Mesodermal cell (in vitro differentiated cells): ENCODE measurements around the gene NAALADL2.

ENCODE experiments used
- H3K27ac ChIP-seq: 2 replicates; pipeline ENCODE4 v1.7.0; 2013; ENCODE audit warnings: mild to moderate bottlenecking, low read depth, low read length, moderate library complexity; ENCODE audit not compliant: severe bottlenecking
- H3K36me3 ChIP-seq: 2 replicates; pipeline ENCODE4 v1.7.1; 2013; ENCODE audit warnings: mild to moderate bottlenecking, low read length, moderate library complexity; ENCODE audit not compliant: control insufficient read depth, insufficient read depth
- H3K4me1 ChIP-seq: one replicate; pipeline ENCODE4 v1.7.1; 2013; ENCODE audit warnings: mild to moderate bottlenecking, low read length; ENCODE audit not compliant: insufficient read depth, control insufficient read depth, poor library complexity, severe bottlenecking
- H3K4me3 ChIP-seq: 2 replicates; pipeline ENCODE4 v1.7.0; 2013; ENCODE audit warnings: low read length, control low read depth, mild to moderate bottlenecking; ENCODE audit not compliant: insufficient read depth, poor library complexity, severe bottlenecking; ENCODE audit errors: extremely low read depth
- H3K9me3 ChIP-seq: 2 replicates; pipeline ENCODE4 v1.7.1; 2013; ENCODE audit warnings: mild to moderate bottlenecking, low read length, moderate library complexity; ENCODE audit not compliant: control insufficient read depth
- WGBS, 2 experiments: methylation state at CpG; one replicate each; pipeline ENCODE4 v1.1.5; 2013; ENCODE audit warnings: missing lambda C conversion rate in 2 of 2; ENCODE audit not compliant: insufficient coverage in 2 of 2; 5-methylcytosine and 5-hydroxymethylcytosine counted together

Gene NAALADL2

DNA sequence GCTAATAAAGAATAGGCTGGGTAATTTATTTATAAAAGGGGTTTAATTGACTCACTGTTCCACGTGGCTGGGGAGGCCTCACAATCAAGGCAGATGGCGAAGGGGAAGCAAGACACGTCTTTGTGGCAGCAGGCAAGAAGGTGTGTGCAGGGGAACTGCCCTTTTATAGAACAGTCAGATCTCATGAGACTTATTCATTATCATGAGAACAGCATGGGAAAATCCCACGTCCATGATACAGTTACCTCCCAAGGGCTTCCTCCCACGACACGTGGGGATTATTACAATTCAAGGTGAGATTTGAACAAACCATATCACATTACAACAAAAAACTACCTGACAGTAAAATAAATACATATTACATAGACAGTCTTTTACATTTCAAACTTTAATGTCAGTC is 414.9 kb downstream of the NAALADL2 start:
- WGBS, 2 experiments, result 73 to 89% methylated on average over 3 of the region's 6 CpGs
- Histone ChIP-seq H3K4me1 (no peaks in the 10 kb centered on the region), H3K36me3 (no peaks in the 10 kb centered on the region), H3K9me3 (no peaks in the 10 kb centered on the region), H3K4me3 (no peak overlapping the region), H3K27ac (no peak overlapping the region)

DNA sequence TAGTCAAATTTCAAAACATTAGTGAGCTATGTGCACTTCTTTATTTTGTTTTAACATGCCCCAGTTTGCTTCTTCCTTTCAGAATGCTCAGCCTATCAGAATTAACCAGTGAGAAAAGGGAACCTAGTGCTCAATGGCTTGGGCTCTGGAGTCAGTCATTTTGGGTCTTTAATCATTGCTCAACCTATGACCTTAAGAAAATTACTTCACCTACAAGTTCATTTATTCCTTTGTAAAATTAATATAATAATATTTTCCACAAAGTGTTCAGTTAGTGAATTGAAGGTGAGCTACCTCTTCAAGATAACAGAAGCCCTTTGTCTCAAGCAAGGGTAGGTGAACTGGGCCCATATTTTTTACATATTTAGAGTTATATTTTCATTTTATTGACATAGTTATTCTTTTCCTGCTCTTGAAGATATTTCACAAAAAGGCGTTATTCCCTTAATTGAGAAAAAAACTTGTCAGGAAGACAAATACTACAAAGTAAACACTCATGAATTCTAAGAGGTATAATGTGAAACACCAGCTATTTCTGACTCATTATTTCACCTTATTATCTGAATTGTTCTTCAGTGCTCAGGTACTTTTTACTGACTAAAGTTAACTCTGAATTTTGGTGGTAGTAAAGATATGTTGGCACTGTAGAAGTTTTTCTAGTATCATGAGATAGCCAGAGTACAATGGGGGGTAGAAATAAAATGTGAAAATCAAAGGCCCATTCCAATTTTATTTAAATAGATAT is 415.5 kb downstream of the NAALADL2 start:
- Histone ChIP-seq H3K4me3 (no peak overlapping the region), H3K27ac (no peak overlapping the region), H3K36me3 (no peaks in the 10 kb centered on the region), H3K4me1 (no peaks in the 10 kb centered on the region), H3K9me3 (no peaks in the 10 kb centered on the region)
- WGBS, 2 experiments, result no CpG with 5 or more reads among the region's 1 CpG

DNA sequence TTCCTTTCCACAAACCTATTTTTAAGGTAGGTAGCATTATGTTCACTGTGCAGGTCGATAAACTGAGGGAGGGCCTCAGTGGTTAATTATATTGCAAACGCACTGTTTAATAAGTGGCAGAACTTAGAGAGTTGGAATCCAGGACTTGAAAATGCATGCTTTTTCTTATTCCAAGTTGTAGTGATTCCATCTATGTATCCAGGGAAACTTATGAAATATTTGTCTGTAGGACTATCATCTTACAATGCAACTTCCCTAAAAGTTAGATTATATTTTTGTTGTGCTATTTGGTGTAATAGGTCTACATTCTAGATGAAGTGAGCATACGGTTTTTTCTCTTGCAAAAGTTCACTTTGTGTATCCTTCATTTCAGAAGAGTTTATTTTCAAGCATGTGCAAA is 419.5 kb downstream of the NAALADL2 start:
- Histone ChIP-seq H3K27ac (no peak overlapping the region), H3K4me3 (no peak overlapping the region), H3K9me3 (no peaks in the 10 kb centered on the region), H3K4me1 (no peaks in the 10 kb centered on the region), H3K36me3 (no peaks in the 10 kb centered on the region)
- WGBS, 2 experiments, result 42 to 100% methylated on average over 2 of the region's 3 CpGs

DNA sequence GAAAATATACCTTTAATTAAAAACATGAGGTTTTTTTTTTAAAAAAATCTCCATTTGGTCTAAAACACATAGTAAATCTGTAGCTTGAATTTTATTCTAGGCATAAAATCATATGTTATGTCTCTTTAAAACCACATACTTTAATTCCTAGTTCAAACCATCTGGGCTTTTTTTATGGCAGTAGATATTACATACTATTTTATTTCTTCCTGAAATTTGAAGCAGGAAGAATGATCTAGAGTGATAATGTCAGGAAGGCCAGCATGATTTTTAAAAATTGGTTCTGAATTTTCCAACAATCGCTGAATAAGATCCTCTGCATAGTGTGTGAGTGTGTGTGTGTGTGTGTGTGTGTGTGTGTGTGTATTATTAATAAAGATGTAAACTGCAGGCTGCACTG is 420.3 kb downstream of the NAALADL2 start:
- H3K36me3 ChIP-seq, result no peaks in the 10 kb centered on the region
- WGBS, 2 experiments, result 86% methylated on average over 1 of the region's 1 CpG; no CpG with 5 or more reads in 1 of the 2 experiments
- no peak overlapping the region for H3K4me3 ChIP-seq
- no peaks in the 10 kb centered on the region for H3K4me1 ChIP-seq
- H3K27ac ChIP-seq, result no peak overlapping the region
- no peaks in the 10 kb centered on the region for H3K9me3 ChIP-seq

DNA sequence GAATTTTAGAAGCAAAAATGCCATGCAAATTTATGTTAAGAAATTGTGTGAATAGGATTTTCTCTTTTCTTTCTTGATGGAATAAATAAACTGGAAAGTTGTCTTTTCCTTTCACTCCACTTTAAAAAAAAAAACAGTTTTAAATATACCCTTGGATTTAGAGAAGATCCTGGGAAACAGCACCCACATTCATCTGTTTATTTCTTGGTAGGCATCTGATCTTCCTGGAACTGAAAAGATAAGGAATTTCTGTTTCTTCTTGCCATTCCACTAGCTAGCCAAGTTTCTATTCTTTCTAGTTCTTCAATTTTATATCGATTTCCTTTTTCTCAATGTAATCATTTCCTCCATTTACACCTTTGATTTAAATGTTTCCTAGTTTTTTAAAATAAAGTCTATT is 420.8 kb downstream of the NAALADL2 start:
- WGBS, 2 experiments, result no CpG with 5 or more reads among the region's 1 CpG
- no peaks in the 10 kb centered on the region for H3K9me3 ChIP-seq
- no peaks in the 10 kb centered on the region for H3K36me3 ChIP-seq
- no peak overlapping the region for H3K27ac ChIP-seq
- no peak overlapping the region for H3K4me3 ChIP-seq
- no peaks in the 10 kb centered on the region for H3K4me1 ChIP-seq

DNA sequence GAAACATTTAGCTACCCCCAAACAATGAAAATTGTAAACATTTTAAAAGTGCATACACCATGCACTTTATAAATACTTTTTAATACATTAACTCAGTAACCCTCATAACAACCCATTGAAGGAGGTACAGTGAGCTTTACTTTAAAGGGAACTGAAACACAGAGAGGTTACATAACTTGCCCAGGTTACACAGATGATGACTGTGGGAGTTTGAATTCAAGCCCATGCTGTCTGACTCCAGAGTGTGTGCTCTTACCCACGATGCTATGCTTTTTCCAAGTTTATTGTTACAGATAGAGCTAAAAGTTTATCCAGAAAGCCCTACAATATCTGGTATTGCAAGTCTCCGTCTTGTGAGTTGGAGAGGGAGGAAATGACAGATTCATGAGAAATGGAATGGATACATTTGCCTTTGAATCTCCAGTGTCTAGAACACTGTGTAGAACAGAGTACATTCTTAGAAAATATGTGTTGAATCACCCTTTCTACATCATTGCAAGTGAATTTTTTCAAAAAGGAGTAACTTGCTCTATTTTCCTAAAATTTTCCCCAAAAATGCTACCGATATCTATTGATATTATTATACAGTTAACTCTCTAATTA is 428.3 kb downstream of the NAALADL2 start:
- WGBS, 2 experiments, result 100% methylated on average over 2 of the region's 3 CpGs; no CpG with 5 or more reads in 1 of the 2 experiments
- no peaks in the 10 kb centered on the region for H3K9me3 ChIP-seq
- no peak overlapping the region for H3K4me3 ChIP-seq
- no peak overlapping the region for H3K27ac ChIP-seq
- no peaks in the 10 kb centered on the region for H3K36me3 ChIP-seq
- H3K4me1 ChIP-seq, result no peaks in the 10 kb centered on the region

DNA sequence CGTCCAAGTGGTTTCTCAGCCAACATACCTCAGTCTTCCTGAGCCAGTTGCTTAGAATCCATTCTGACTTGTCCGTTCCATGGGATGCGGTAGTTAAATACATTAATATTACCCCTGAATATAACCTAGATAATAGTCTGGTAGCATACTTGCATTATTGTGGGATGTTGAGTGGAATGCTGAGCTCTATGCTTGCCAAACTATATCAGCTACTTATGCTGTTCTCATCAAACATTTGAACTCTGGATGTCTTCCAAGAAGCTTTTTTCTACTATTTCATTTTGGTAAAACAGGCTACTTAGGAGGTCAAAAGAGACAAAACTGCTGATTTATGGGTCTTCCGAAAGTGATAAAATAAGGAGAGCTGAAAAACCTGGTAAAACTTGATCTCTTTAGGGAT is 429.5 kb downstream of the NAALADL2 start:
- H3K36me3 ChIP-seq, result no peaks in the 10 kb centered on the region
- H3K4me1 ChIP-seq, result no peaks in the 10 kb centered on the region
- H3K27ac ChIP-seq, result no peak overlapping the region
- WGBS, 2 experiments, result no CpG with 5 or more reads among the region's 4 CpGs
- no peaks in the 10 kb centered on the region for H3K9me3 ChIP-seq
- H3K4me3 ChIP-seq, result no peak overlapping the region

DNA sequence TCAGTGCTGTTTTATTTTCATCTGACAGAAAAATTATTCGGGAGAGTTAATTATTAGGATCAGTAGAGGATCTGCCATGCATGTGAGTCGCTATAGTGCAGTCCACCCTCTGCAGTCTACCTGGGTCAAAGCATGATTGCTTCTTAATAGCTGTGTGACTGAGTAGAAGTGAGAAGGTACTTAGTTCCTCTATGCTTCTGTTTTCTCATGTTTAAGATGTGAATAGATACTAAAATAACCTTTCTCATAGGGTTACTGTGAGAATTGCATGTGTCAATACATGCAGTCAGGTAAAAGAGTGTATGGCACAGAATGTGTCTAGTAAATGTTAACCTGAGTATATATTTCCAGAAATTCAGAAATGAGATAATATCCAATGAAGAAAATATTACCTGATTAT is 435.7 kb downstream of the NAALADL2 start:
- Histone ChIP-seq H3K4me3 (no peak overlapping the region), H3K27ac (no peak overlapping the region), H3K36me3 (no peaks in the 10 kb centered on the region), H3K4me1 (no peaks in the 10 kb centered on the region), H3K9me3 (no peaks in the 10 kb centered on the region)
- 78 to 84% methylated on average over 2 of the region's 2 CpGs for WGBS, 2 experiments

DNA sequence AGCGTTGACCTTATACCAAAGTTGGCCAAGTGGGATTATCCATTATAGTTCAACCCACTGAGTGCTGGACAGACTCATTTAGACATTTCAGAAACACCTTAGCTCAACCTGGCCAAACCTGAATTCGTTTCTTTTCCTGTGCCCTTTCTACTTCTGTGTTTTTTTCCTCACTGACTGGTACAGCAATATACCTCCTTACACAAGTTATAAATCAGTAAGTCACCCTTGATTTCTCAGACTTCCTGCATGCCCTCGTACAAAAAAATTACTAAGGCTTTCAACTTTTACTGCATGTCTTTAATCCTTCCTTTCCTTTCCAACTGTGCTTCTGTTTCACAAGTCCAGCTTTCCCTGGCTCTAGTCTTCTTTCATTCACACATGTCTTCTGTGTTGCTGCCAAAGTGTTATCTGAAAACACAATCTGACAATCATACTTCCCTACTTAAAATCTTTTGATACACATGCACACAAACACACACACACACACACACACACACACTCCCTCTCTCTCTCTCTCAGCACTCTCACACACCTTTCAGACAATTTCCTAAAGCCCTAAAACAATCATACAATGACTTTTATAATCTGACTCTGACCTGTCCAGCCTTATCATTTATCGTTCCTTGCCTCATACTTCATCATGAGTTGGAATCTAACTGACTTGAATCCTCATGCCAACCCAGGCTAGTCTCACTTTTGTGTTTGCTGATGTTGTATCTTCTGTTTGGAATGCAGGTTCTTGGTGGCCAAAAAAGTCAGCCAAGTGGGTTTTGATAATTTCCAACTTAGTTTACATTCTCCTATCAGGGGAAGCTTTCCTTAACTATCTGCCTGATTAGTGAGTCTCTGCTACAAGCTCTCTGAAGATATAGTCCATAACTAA is 436.4 kb downstream of the NAALADL2 start:
- H3K36me3 ChIP-seq, result no peaks in the 10 kb centered on the region
- no peak overlapping the region for H3K27ac ChIP-seq
- no peak overlapping the region for H3K4me3 ChIP-seq
- no peaks in the 10 kb centered on the region for H3K9me3 ChIP-seq
- no peaks in the 10 kb centered on the region for H3K4me1 ChIP-seq
- WGBS, 2 experiments, result 84 to 89% methylated on average over 3 to 4 of the region's 4 CpGs

DNA sequence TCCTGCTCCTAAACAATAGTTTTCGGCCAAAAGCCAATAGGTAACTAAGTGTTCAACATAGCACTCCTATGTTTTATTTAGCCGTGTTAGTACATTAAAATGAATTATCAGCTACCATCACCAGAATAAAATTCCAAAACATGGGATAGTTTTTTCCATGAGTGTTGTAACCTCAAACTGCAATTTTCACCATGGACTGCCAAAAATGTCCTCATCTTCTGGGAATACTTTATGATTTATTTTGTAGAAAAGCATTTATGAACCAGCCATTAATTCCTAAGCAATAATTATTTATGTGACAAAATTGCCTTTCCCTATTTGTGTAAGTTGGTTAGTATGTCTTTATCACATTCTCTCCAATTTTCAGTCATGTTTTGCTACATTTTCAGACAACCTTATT is 438.1 kb downstream of the NAALADL2 start:
- Histone ChIP-seq H3K36me3 (no peaks in the 10 kb centered on the region), H3K4me1 (no peaks in the 10 kb centered on the region), H3K9me3 (no peaks in the 10 kb centered on the region), H3K27ac (no peak overlapping the region), H3K4me3 (no peak overlapping the region)
- 67% methylated on average over 1 of the region's 2 CpGs; no CpG with 5 or more reads in 1 of the 2 experiments for WGBS, 2 experiments
